ENCODE measurements around the gene SLC6A12.

DNA sequence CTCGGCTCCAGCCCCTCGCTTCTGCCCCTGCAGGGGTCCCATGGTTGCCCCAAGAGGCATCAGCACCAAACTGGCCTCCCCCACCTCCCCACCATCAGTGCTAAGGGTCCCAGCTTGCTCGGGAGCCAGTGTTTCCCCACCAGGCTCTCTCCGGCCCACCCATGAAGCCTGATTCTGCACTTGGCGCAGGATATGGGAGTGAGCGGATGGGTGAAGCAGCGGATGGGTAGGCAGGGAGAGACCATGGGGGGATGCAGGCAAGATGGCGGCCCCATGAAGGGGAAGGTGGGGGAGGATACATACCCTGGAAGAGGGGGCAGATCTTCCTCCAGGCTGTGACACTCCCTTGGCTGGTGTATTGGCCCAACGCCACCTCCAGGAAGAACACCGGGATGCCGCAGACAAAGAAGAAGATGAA is 9.7 kb downstream of the SLC6A12 start:
- TF ChIP-seq POLR2AphosphoS5 (IDR thresholded peaks at IDR 0.05) = no peak
- TF ChIP-seq, protein P1, sequence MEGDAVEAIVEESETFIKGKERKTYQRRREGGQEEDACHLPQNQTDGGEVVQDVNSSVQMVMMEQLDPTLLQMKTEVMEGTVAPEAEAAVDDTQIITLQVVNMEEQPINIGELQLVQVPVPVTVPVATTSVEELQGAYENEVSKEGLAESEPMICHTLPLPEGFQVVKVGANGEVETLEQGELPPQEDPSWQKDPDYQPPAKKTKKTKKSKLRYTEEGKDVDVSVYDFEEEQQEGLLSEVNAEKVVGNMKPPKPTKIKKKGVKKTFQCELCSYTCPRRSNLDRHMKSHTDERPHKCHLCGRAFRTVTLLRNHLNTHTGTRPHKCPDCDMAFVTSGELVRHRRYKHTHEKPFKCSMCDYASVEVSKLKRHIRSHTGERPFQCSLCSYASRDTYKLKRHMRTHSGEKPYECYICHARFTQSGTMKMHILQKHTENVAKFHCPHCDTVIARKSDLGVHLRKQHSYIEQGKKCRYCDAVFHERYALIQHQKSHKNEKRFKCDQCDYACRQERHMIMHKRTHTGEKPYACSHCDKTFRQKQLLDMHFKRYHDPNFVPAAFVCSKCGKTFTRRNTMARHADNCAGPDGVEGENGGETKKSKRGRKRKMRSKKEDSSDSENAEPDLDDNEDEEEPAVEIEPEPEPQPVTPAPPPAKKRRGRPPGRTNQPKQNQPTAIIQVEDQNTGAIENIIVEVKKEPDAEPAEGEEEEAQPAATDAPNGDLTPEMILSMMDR (IDR thresholded peaks at IDR 0.05) = no peak
